Activated naive CD8-positive, alpha-beta T cell treated with anti-CD3 and anti-CD28 coated beads, Interleukin-2, amount 50 U/mL, for 24 hours (primary cell): ENCODE results near the gene ST6GALNAC6.
"Not testable (repeated sequence)": the region's sequence is repeated elsewhere in the genome, so short reads cannot be mapped to it uniquely, and the experiment has no call there.

Source experiments
- ATAC-seq: fragments of 150-1000 bp; cut with Tn5 transposase; one replicate; pipeline ENCODE4 v1.10.0; 2021
- DNase-seq: peaks from one replicate; pipeline ENCODE4 v3.0.0; 2021
- H3K27ac Mint-ChIP-seq: one replicate; pipeline ENCODE4 v1.8.0; 2021; ENCODE audit warnings: mild to moderate bottlenecking, mixed read lengths
- H3K27me3 Mint-ChIP-seq: one replicate; pipeline ENCODE4 v1.8.0; 2021; ENCODE audit warnings: mixed read lengths
- H3K36me3 Mint-ChIP-seq: one replicate; pipeline ENCODE4 v1.8.0; 2021; ENCODE audit warnings: low read depth, mixed read lengths
- H3K4me1 Mint-ChIP-seq: one replicate; pipeline ENCODE4 v1.8.0; 2021; ENCODE audit warnings: mixed read lengths
- H3K4me3 Mint-ChIP-seq: one replicate; pipeline ENCODE4 v1.8.0; 2021; ENCODE audit warnings: mild to moderate bottlenecking, moderate library complexity, mixed read lengths
- H3K9me3 Mint-ChIP-seq: one replicate; pipeline ENCODE4 v1.8.0; 2021; ENCODE audit warnings: mixed read lengths

Gene ST6GALNAC6

DNA sequence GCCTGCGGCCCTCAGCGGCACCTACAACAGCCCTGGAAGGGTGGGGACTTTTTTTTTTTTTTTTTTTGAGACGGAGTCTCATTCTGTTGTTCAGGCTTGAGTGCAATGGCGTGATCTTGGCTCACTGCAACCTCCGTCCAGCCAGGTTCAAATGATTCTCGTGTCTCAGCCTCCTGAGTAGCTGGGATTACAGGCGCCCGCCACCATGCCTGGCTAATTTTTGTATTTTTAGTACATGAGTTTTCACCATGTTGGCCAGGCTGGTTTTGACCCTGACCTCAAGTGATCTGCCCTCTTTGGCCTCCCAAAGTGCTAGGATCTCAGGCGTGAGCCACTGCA lies 29.3 kb downstream of the ST6GALNAC6 start:
- H3K9me3 Mint-ChIP-seq, ATAC-seq, H3K4me1 Mint-ChIP-seq: not testable (repeated sequence)

DNA sequence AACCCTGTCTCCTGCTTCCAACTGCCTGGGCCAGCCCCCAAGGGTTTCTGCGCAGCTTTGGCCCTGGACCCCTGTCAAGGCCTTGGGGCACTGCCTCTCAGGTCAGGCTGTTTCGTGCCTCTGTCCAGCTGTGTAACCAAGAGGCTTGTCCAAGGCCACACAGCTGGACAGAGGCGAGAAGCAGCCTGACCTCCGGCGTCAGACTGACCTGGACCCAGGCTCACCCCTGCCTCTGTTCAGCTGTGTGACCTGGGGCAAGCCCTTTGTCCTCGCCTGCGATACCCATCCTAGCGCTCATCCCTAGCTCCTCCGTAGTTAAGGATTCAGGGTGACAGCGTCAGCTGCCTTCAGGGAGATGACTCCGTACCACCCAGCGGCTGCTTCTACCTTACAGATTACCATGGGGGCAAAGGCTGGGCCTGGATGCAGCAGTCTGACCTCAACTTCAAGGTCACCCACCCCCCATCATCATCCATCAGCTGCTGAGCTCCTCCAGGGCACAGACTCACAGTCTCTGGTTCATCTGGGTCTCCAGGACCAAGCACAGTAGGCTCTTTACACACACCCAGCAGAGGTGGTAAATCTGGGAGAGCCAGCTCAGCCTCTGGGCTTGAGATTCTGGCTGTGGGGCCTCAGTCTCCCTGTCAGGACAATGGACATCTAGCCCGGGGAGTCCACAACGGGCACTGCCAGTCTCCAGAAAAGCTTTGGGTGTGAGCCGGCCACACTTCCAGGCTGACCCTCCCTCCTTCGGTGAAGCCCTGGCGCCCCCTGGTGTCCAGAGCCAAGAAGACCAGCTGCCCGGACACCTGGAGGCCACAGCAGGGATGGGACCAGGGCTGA lies 29.9 kb downstream of the ST6GALNAC6 start:
- ATAC-seq (peak; percentile 79), DNase-seq (peak; percentile 92)
- Mint-ChIP-seq H3K9me3 (no peaks in the 10 kb centered on the region), H3K27ac (no peak overlapping the region), H3K36me3 (peaks cover 2% of the 10 kb centered on the region), H3K27me3 (no peaks in the 10 kb centered on the region), H3K4me3 (no peak overlapping the region), H3K4me1 (peaks cover 15% of the 10 kb centered on the region)

More for the DNA sequence above, 29.3 kb downstream of the ST6GALNAC6 start:
- H3K27ac Mint-ChIP-seq, H3K36me3 Mint-ChIP-seq, H3K4me3 Mint-ChIP-seq, DNase-seq, H3K27me3 Mint-ChIP-seq: not testable (repeated sequence)

DNA sequence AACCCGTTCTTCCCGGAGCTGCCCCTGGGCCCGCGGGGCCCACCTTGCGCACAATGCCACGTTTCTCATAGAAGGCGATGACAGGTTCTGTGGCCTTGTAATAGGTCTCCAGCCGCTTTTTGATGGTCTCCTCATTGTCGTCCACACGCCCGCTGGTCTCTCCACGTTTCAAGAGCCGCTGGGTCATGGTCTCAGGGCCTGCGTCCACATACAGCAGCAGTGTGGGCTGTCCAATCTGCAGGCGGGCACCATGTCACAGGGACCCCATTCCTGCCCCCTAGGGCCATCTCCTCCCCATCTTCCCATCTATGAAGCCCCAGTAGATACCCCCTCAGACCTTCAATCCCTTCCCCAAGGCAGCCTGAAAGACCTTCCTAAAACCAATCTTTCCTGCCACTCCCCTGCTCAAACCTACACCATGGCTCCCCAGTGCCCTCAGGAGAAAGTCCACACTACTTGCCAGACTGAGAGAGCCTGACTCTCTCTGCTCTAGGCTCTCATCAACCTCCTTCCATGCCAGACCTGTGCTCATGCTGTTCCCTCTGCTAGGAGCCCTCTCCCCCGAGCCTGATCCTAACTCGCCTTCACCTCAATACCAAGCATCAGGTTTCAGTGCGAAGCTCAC lies 31.0 kb downstream of the ST6GALNAC6 start:
- DNase-seq: no peak
- no peak for ATAC-seq
- H3K36me3 Mint-ChIP-seq: peaks cover 2% of the 10 kb centered on the region
- H3K4me3 Mint-ChIP-seq: no peak overlapping the region
- no peak overlapping the region for H3K27ac Mint-ChIP-seq
- no peaks in the 10 kb centered on the region for H3K9me3 Mint-ChIP-seq
- no peaks in the 10 kb centered on the region for H3K27me3 Mint-ChIP-seq
- H3K4me1 Mint-ChIP-seq: peaks cover 16% of the 10 kb centered on the region

DNA sequence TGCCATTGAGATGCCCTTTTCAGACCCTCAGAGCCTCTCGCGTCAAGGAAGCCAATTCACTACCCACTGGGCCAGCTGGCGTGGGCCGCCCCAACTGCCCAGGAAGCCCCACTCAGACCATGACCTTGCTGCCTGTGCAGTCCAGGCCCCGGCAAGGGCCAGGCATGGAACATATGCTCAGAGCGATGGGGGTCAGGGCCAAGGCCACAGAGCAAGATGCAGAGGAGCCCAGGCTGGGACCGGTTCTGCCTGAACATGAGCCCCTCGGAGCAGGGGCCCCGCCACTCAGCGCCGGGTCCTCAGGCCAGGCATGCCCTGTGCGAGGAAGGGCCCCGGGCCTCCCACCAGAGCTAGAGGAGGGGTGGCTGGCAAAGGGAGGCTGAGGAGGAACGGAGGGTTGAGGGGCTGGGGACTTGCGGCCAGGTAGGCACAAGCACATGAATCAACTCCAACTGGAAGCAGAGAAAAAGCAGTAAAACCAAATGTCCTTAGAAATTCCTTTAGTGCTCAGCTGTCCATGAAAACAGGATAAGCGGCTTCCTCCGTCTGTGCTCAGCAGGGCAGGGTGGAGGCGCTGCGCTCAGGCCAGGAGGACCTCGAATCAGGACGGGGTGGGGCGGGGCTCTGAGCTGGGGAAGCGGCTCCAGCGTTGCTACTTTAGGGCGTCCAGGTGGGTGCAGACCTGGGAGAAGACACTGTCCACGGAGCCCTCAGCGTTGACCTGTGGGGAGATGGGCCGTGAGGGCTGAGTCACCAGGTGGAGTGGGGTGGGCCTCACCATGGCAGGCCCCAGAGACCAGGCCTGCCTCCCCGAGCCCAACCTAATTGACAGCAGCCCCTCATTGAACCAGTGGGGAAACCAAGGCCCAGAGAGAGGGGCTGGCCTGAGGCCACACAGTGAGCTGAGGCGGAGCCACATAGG lies 31.8 kb downstream of the ST6GALNAC6 start:
- Mint-ChIP-seq H3K9me3 (no peaks in the 10 kb centered on the region), H3K27me3 (no peaks in the 10 kb centered on the region), H3K36me3 (peaks cover 2% of the 10 kb centered on the region), H3K27ac (no peak overlapping the region), H3K4me3 (no peak overlapping the region), H3K4me1 (peaks cover 22% of the 10 kb centered on the region)
- no peak for DNase-seq
- ATAC-seq: no peak

DNA sequence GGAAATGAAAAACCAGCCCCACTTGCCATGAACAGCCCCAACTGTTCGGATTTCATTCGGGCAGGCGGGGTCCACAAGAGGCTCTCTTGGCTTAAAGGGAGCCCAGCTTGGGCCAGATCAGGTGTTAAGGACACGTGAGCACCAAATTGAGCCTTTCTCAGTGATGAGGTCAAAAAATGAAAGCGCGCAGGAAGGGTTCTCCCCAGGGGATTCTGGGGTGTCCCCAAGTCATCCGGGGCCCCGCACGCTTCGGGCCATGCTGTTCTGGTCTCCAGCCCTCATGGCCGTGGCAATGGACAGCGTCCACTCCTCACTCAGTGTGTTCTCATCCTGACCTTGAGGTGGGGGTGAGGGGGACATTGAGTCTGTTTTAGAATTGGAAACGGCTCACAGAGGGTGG lies 32.9 kb downstream of the ST6GALNAC6 start:
- Mint-ChIP-seq H3K27ac (no peak overlapping the region), H3K27me3 (no peaks in the 10 kb centered on the region), H3K9me3 (no peaks in the 10 kb centered on the region), H3K4me1 (peaks cover 33% of the 10 kb centered on the region), H3K4me3 (no peak overlapping the region), H3K36me3 (peaks cover 2% of the 10 kb centered on the region)
- DNase-seq: no peak
- ATAC-seq: no peak

DNA sequence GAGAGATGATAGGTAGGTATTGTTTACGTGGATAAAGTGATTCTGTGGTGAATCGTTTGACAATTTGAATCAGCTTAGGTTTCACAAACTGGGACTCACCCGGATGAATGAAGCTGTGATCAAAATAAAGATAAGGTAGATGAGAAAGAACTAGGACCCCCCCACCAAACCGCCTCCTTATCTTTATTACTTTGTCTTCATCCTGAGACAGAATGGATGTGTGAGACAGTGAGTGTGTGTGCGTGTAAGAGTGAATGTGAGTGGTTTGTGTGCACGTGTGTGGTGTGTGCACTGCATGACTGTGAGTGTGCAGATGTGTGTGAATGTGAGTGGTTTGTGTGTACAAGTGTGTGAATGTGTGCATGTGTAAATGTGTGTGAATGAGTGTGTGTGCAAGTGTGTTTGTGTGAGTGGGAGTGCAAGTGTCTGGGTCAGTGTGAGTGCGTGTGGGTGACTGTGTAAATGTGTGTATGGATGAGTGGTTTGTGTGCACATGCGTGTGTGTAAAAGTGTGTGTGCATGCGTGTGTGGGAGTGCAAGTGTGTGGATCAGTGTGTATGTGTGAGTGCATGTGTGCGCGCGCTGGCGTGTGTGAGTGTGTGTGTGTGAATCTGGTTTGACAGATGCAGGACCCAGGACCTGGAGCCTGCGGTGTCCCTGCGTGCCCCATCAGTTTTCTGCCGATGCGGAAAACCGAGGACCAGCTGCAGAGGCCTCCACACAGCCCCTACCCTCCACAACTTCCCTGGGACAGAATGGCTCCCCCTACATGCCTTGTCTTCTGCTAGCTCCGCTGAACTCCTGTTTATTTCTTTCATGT lies 33.5 kb downstream of the ST6GALNAC6 start:
- Mint-ChIP-seq H3K4me3 (no peak overlapping the region), H3K27ac (peak overlapping the region; percentile 40), H3K36me3 (peaks cover 2% of the 10 kb centered on the region), H3K27me3 (no peaks in the 10 kb centered on the region), H3K4me1 (peaks cover 39% of the 10 kb centered on the region), H3K9me3 (no peaks in the 10 kb centered on the region)
- DNase-seq (no peak), ATAC-seq (peak; percentile 57)

DNA sequence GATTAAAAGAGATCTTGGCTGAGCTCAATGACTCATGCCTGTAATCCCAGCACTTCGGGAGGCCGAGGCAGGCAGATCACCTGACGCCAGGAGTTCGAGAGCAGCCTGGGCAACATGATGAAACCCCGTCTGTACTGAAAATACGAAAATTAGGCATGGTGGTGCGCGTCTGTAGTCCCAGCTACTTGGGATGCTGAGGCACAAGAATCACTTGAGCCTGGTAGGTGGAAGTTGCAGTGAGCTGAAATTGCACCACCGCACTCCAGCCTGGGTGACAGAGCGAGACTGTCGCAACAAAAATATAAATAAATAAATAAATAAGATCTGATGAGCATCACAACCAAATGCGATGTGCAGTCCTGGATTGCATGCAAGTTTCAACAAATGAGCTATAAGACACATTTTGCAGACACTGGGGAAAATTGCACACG lies 36.2 kb downstream of the ST6GALNAC6 start:
- Mint-ChIP-seq H3K27ac (peak overlapping the region; percentile 71), H3K36me3 (peaks cover 2% of the 10 kb centered on the region), H3K9me3 (no peaks in the 10 kb centered on the region), H3K4me3 (no peak overlapping the region), H3K4me1 (peaks cover 45% of the 10 kb centered on the region), H3K27me3 (no peaks in the 10 kb centered on the region)
- DNase-seq (no peak), ATAC-seq (no peak)

DNA sequence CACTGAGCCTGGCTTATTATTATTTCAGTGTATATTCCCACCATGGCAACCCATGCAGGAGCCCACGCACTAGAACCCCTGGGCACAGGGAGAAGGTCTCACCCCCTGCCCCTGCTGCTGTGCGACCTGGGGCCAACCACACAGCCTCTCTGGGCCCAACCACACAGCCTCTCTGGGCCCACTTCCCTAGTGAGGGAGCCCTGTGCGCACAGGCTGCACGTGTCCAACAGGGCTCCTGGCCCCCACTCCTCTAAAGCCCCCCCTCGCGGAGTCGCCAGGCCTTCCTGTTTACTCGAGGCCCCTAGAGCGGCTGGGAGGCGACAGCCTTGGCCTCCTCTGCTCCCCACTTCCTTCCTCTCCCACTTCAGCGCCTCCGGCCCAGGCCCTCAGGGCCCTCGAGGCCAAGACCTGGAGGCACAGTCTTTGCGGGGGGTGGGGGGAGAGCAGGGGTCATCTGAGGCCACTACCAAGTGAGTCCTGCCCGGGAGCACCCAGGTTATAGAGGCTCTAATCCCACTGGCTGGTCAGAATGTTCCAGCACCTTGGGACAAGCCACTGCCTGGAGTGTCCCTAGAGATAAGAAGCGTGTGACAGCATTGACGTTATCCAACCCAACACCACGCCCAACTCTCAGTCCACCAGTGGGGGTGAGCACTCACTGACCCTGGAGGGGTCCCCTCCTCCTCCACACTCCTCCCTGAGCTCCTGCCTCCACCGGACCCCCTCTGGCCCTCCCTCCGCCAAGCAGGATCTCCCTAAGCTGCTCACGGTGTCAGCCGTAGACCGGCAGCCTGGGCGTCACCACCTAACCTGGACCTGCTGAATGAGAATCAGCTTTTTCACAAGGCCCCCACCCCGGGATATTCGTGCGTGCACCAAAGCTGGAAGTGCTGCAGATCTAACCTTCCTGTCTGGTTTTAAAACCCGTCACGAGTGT lies 37.1 kb downstream of the ST6GALNAC6 start:
- Mint-ChIP-seq H3K9me3 (no peaks in the 10 kb centered on the region), H3K27ac (peak overlapping the region; percentile 71), H3K36me3 (peaks cover 2% of the 10 kb centered on the region), H3K4me1 (peaks cover 45% of the 10 kb centered on the region), H3K4me3 (no peak overlapping the region), H3K27me3 (no peaks in the 10 kb centered on the region)
- ATAC-seq (peak; percentile 21), DNase-seq (peak; percentile 43)

DNA sequence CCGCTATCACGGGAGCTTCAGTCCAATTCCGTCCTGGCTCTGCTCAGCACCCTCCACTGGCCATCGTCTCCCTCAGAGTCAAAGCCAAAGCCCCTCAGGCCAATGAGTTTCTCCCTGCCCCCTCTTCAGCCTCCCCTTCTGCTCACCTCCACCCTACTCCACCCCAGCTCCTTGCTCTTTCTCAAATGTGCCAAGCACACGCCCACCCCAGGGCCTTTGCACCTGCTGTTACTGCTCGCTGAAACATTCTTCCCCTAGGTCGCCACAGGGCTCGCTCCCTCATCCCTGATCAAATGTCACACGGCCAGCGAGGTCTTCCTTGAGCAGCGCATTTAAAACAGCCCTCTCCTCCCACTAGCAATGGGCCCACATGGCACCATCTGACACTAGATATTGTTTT lies 38.6 kb downstream of the ST6GALNAC6 start:
- Mint-ChIP-seq H3K4me3 (no peak overlapping the region), H3K36me3 (peaks cover 1% of the 10 kb centered on the region), H3K4me1 (peaks cover 46% of the 10 kb centered on the region), H3K27me3 (no peaks in the 10 kb centered on the region), H3K27ac (no peak overlapping the region), H3K9me3 (no peaks in the 10 kb centered on the region)
- DNase-seq: no peak
- no peak for ATAC-seq

DNA sequence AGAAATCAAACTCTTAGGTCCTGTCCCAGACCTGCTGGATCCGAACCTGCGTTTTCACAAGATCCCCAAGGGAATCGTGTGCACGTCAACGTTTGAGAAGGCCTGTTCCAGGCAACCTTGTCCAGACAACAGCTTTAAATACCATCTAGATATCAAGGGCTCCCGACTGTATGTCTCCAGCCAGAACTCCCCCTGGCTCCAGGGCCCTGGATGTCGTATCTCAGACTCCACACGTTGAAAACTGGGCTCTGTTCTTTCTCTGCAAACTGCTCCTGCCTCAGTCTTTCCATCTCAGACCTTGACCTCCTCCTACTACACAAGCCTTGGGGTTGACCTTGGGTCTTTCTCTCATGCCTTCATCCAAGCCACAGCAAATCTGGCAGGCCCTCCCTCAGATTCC lies 39.1 kb downstream of the ST6GALNAC6 start:
- Mint-ChIP-seq H3K4me1 (peaks cover 46% of the 10 kb centered on the region), H3K27ac (no peak overlapping the region), H3K4me3 (no peak overlapping the region), H3K9me3 (no peaks in the 10 kb centered on the region), H3K36me3 (no peaks in the 10 kb centered on the region), H3K27me3 (no peaks in the 10 kb centered on the region)
- ATAC-seq: no peak
- no peak for DNase-seq

DNA sequence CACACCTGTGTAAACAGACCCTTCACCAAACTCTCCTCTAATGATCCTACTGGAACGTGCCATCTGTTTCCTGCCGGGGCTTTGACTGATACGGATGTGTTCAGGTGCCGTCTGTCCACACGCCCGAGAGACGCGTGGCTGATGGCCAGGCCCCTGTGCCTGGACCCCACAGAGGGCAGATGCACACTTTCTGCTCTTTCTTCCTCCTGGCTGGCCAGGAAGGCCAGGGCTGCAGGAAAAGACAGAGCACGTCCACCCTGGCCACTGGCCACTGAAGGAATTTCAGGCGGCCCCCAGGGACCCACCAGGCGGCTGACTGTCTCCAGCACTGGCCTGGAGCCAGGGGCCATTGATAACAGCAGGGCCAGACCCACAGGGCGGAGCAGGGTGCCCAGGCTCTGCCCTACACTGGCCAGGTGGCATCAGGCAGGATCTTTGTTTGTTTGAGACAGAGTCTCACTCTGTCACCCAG lies 41.3 kb downstream of the ST6GALNAC6 start:
- Mint-ChIP-seq H3K4me3 (no peak overlapping the region), H3K4me1 (peaks cover 45% of the 10 kb centered on the region), H3K27me3 (no peaks in the 10 kb centered on the region), H3K36me3 (no peaks in the 10 kb centered on the region), H3K27ac (no peak overlapping the region), H3K9me3 (no peaks in the 10 kb centered on the region)
- ATAC-seq (no peak), DNase-seq (no peak)

DNA sequence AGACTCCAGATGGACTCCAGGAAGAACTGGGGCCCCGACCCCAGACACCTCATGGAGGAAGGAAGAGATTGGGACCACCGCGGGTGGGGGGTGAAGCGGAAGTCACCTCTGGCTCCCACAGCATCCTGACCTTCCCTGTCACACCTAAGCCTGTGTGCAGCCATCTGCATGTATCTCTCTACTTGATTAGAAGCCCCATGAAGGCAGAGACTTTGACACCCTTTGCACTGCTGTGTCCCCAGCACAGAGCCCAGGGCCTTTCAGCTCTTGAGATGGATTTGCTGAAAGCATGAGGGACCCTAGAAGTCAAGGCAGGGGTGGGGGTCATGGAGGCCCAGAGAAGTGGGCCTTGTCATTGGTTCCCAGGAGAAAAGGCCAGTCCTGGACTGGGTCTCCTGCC lies 42.1 kb downstream of the ST6GALNAC6 start:
- no peak overlapping the region for H3K27ac Mint-ChIP-seq

DNA sequence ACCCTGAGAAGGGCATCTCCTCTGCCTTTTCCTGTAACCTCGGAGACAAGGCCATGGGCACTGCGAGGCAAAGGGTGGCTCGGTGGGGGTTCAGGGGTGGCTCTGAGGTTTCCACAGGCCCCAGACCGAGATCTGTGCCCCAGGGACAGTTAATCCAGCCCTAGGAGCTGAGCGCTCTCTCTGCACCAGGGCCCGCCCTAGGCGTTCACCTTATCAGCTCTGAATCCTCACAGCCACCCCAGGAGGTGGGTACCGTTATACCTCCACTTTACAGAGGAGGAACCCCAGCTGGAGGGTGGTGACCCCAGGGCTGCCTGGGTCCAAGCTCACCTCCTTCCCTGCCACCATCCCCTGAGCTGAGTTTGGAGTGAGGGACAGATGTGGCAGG lies 42.7 kb downstream of the ST6GALNAC6 start:
- DNase-seq (no peak), ATAC-seq (no peak)
- Mint-ChIP-seq H3K9me3 (no peaks in the 10 kb centered on the region), H3K4me3 (no peak overlapping the region), H3K36me3 (peaks cover 4% of the 10 kb centered on the region), H3K27ac (no peak overlapping the region), H3K4me1 (peaks cover 42% of the 10 kb centered on the region), H3K27me3 (no peaks in the 10 kb centered on the region)

More for the DNA sequence above, 42.1 kb downstream of the ST6GALNAC6 start:
- Mint-ChIP-seq H3K27me3 (no peaks in the 10 kb centered on the region), H3K36me3 (peaks cover under 1% of the 10 kb centered on the region), H3K4me3 (no peak overlapping the region), H3K4me1 (peaks cover 42% of the 10 kb centered on the region), H3K9me3 (no peaks in the 10 kb centered on the region)
- DNase-seq (no peak), ATAC-seq (no peak)
